Endothelial cell of umbilical vein (primary cell): Measurements from ENCODE around the gene RIMBP2. TPM values are rescaled to one million over a fixed set of nuclear protein-coding genes. Genes with fewer than 3 reads are reported as not detected.

ENCODE experiments used
- BruUV-seq: library from RNA; stranded (reverse); fragments of 400-500 nt; replicated peaks from 2 replicates; lab custom pipeline; 2021; lab: Mats Ljungman, UMichigan
- CTCF ChIA-PET: fragments of 300-600, 350-600 bp; sonication (Branson Sonifier 250); formaldehyde crosslinking; loops from one replicate; lab custom pipeline; 2021; ENCODE audit warnings: antibody characterized with exemption, inconsistent platforms; lab: Charles Lee
- POLR2A ChIA-PET: fragments of 300-600, 350-600 bp; sonication (Branson Sonifier 250); formaldehyde crosslinking; loops from one replicate; lab custom pipeline; 2021; ENCODE audit warnings: antibody characterized with exemption, inconsistent platforms; lab: Charles Lee
- DNase-seq: peaks from one replicate; pipeline ENCODE4 v3.0.0-alpha.2; 2011; ENCODE audit warnings: low read depth, low spot score
- FAIRE-seq: peaks from 2 replicates; lab custom pipeline; 2011; peaks lifted over from hg19 to GRCh38; lab: Jason Lieb, UNC
- H2AFZ ChIP-seq: 2 replicates; pipeline ENCODE4 v1.6.0; 2012; ENCODE audit warnings: low read depth, low read length, control low read depth, inconsistent platforms
- H3K27ac ChIP-seq: 2 replicates; pipeline ENCODE4 v1.5.1; 2011; ENCODE audit warnings: low read depth, mild to moderate bottlenecking, control low read depth, low read length, moderate library complexity; ENCODE audit not compliant: insufficient read depth
- H3K27me3 ChIP-seq, 2 experiments: 2 replicates each; pipeline versions ENCODE4 v1.6.0 to v1.6.1; 2011; ENCODE audit warnings: low read length in 2 of 2, mixed read lengths in 1 of 2; ENCODE audit not compliant: control insufficient read depth in 2 of 2, insufficient read depth in 2 of 2
- H3K36me3 ChIP-seq, 2 experiments: 2 replicates in 1 of 2; 3 replicates in 1 of 2; pipeline ENCODE4 v1.5.1; 2011; ENCODE audit warnings: low read length in 2 of 2, mild to moderate bottlenecking in 1 of 2, moderate library complexity in 1 of 2; ENCODE audit not compliant: control insufficient read depth in 2 of 2, insufficient read depth in 2 of 2; ENCODE audit errors: extremely low read depth in 1 of 2
- H3K4me1 ChIP-seq: 3 replicates; pipeline ENCODE4 v1.5.1; 2011; ENCODE audit warnings: mild to moderate bottlenecking, low read length; ENCODE audit not compliant: control insufficient read depth, insufficient read depth; ENCODE audit errors: extremely low read depth
- H3K4me2 ChIP-seq: 2 replicates; pipeline ENCODE4 v1.6.1; 2011; ENCODE audit warnings: low read length, control low read depth, mixed read lengths; ENCODE audit not compliant: insufficient read depth
- H3K4me3 ChIP-seq, 3 experiments: fragments of 200-600 bp in 1 of 3; sonication (generic), shearing (Covaris generic) in 1 of 3; replicated peaks in 1 of 3; 2 replicates each; pipeline ENCODE4 v1.5.1; 2011 to 2016; ENCODE audit warnings: control low read depth in 3 of 3, low read length in 3 of 3, mild to moderate bottlenecking in 2 of 3, inconsistent platforms in 1 of 3, low read depth in 1 of 3, moderate library complexity in 1 of 3; ENCODE audit not compliant: insufficient read depth in 1 of 3
- H3K79me2 ChIP-seq: 2 replicates; pipeline ENCODE4 v1.6.0; 2012; ENCODE audit warnings: low read length, inconsistent platforms; ENCODE audit not compliant: control insufficient read depth, insufficient read depth
- H3K9ac ChIP-seq: replicated peaks from 2 replicates; pipeline ENCODE3; 2011; ENCODE audit warnings: low read length, control low read depth; ENCODE audit not compliant: insufficient read depth; ENCODE audit errors: extremely low read depth
- H3K9me1 ChIP-seq: replicated peaks from 3 replicates; pipeline ENCODE4 v1.6.0; 2011; ENCODE audit warnings: mild to moderate bottlenecking, low read length; ENCODE audit not compliant: control insufficient read depth, insufficient read depth; ENCODE audit errors: extremely low read depth
- H3K9me3 ChIP-seq: replicated peaks from 2 replicates; pipeline ENCODE4 v1.5.1; 2012; ENCODE audit warnings: low read length, inconsistent platforms; ENCODE audit not compliant: control insufficient read depth, insufficient read depth
- H4K20me1 ChIP-seq: replicated peaks from 2 replicates; pipeline ENCODE3; 2011; ENCODE audit warnings: mild to moderate bottlenecking, low read length; ENCODE audit not compliant: control insufficient read depth, insufficient read depth; ENCODE audit errors: extremely low read depth
- CTCF ChIP-seq, 2 donors: IDR thresholded peaks; 1 replicate in 1 of 2; 2 replicates in 1 of 2; pipeline ENCODE4 v1.5.1; 2011; ENCODE audit warnings: low read length in 2 of 2, mild to moderate bottlenecking in 2 of 2, moderate library complexity in 2 of 2, control low read depth in 1 of 2, inconsistent platforms in 1 of 2, low read depth in 1 of 2; ENCODE audit not compliant: insufficient read depth in 1 of 2; ENCODE audit errors: extremely low read depth in 1 of 2
- EZH2 ChIP-seq: IDR thresholded peaks from 2 replicates; pipeline ENCODE4 v1.6.1; 2012; ENCODE audit warnings: borderline replicate concordance, low read depth, mild to moderate bottlenecking, moderate library complexity, low read length, inconsistent platforms; ENCODE audit not compliant: severe bottlenecking
- FOS ChIP-seq: IDR thresholded peaks from 2 replicates; pipeline ENCODE4 v1.6.1; 2011; ENCODE audit warnings: mild to moderate bottlenecking, low read length, moderate library complexity, borderline replicate concordance; ENCODE audit not compliant: insufficient read depth
- MYC ChIP-seq: IDR thresholded peaks from one replicate; pipeline ENCODE4 v1.6.1; 2011; ENCODE audit warnings: mild to moderate bottlenecking, low read depth, low read length
- POLR2AphosphoS5 ChIP-seq: IDR thresholded peaks from 2 replicates; pipeline ENCODE4 v1.6.1; 2012; ENCODE audit warnings: low read depth, mild to moderate bottlenecking, control low read depth, low read length, moderate library complexity; ENCODE audit not compliant: insufficient read depth
- dilution Hi-C: fragments of 300-500 bp; cut with MboI; formaldehyde crosslinking; loops from one replicate; pipeline ENCODE4 v1.15.0; 2019; ENCODE audit warnings: low sequenced_read_pairs; ENCODE audit not compliant: extremely low pct_ligation_motif_present
- intact Hi-C: fragments of 100-400 bp; cut with micrococcal nuclease; formaldehyde crosslinking; loops from one replicate; pipeline ENCODE4 v1.10.0; 2022
- polyA plus RNA-seq, 4 experiments: library from polyadenylated mRNA; depleted of rRNA in 3 of 4; stranded (reverse) in 3 of 4; unstranded in 1 of 4; fragments of >200 nt; gene quantifications; 2 replicates each; pipeline versions ENCODE4 v1.2.1 to v1.2.3, GENCODE V29; 2011 to 2012; ENCODE audit warnings: missing spikeins in 1 of 4
- total RNA-seq: library from RNA; stranded (reverse); gene quantifications from 2 replicates; pipeline ENCODE4 v1.2.3, GENCODE V29; 2021

Gene RIMBP2
- total and polyA plus RNA-seq, 2 donors (not counting 3 experiments of a cell fraction or from before 2014, with no cell fraction given) = 0.04 TPM; not detected in 1

- FAIRE-seq (no peak), DNase-seq (no peak)
- POLR2A ChIA-PET = no interaction called here
- no peaks in the 10 kb centered on the region for H3K4me1 ChIP-seq
- BruUV-seq = no TSS peak
- no peak overlapping the region for H3K27ac ChIP-seq
- no peaks in the 10 kb centered on the region for H3K36me3 ChIP-seq
- no peak overlapping the region for H3K4me3 ChIP-seq
- no peak overlapping the region for H3K4me2 ChIP-seq
- no peak overlapping the region for H3K9ac ChIP-seq
- no peaks in the 10 kb centered on the region for H4K20me1 ChIP-seq
- CTCF ChIA-PET = no interaction called here
- intact Hi-C loops = no loop called here
- no peaks in the 10 kb centered on the region for H3K79me2 ChIP-seq
- H3K9me3 ChIP-seq = peaks cover 1% of the 10 kb centered on the region
- H3K27me3 ChIP-seq = no peaks in the 10 kb centered on the region
- H2AFZ ChIP-seq = no peak overlapping the region
- dilution Hi-C loops = no loop called here
- H3K9me1 ChIP-seq = no peaks in the 10 kb centered on the region
- no peak for TF ChIP-seq POLR2AphosphoS5
- TF ChIP-seq EZH2 = no peak
- no peak for TF ChIP-seq MYC
- no peak for TF ChIP-seq FOS
- TF ChIP-seq CTCF (IDR thresholded peaks at IDR 0.05; ENCODE audit: extremely low read depth in 1 of 2, insufficient read depth in 1 of 2, low read depth in 1 of 2, low read length in 2 of 2) = no peak
These were observed 190.5 kb downstream of the RIMBP2 start for GRCh38 chr12:130525384-130526172.
